Liver (tissue), 9 donors: ENCODE measurements around the gene SWT1. TPM values are rescaled to one million over a fixed set of nuclear protein-coding genes. Genes with fewer than 3 reads are reported as not detected.

ENCODE experiments used
- DNase-seq: peaks from one replicate; pipeline ENCODE4 v3.0.0-alpha.2; 2017; ENCODE audit warnings: low spot score
- H3K27ac ChIP-seq, 2 donors: one replicate each; pipeline ENCODE4 v1.7.0; 2013; ENCODE audit warnings: inconsistent platforms in 2 of 2, low read length in 2 of 2, control low read depth in 1 of 2, low read depth in 1 of 2, mild to moderate bottlenecking in 1 of 2
- H3K27me3 ChIP-seq, 4 donors: one replicate each; pipeline versions ENCODE4 v1.6.1 to v1.7.0; 2013; ENCODE audit warnings: low read length in 3 of 4, inconsistent platforms in 1 of 4, mild to moderate bottlenecking in 1 of 4, moderate library complexity in 1 of 4; ENCODE audit not compliant: control insufficient read depth in 4 of 4, insufficient read depth in 4 of 4
- H3K36me3 ChIP-seq, 4 donors: one replicate each; pipeline versions ENCODE4 v1.6.1 to v1.7.0; 2013; ENCODE audit warnings: low read length in 3 of 4, mild to moderate bottlenecking in 3 of 4, low read depth in 1 of 4, moderate library complexity in 1 of 4; ENCODE audit not compliant: control insufficient read depth in 4 of 4, insufficient read depth in 3 of 4
- H3K4me1 ChIP-seq, 4 donors: one replicate each; pipeline versions ENCODE4 v1.6.1 to v1.7.0; 2013; ENCODE audit warnings: low read length in 3 of 4, mild to moderate bottlenecking in 3 of 4, moderate library complexity in 1 of 4; ENCODE audit not compliant: control insufficient read depth in 4 of 4, insufficient read depth in 4 of 4
- H3K4me3 ChIP-seq, 3 donors: one replicate each; pipeline versions ENCODE4 v1.6.1 to v1.7.0; 2013; ENCODE audit warnings: low read length in 3 of 3, control low read depth in 1 of 3, low read depth in 1 of 3, mild to moderate bottlenecking in 1 of 3
- H3K9ac ChIP-seq, 2 donors: one replicate each; pipeline ENCODE4 v1.7.0; 2013; ENCODE audit warnings: low read length in 2 of 2, mild to moderate bottlenecking in 2 of 2, moderate library complexity in 2 of 2, control low read depth in 1 of 2, low read depth in 1 of 2
- H3K9me3 ChIP-seq, 4 donors: one replicate each; pipeline versions ENCODE4 v1.6.1 to v1.7.0; 2013; ENCODE audit warnings: low read length in 3 of 4; ENCODE audit not compliant: control insufficient read depth in 4 of 4
- CTCF ChIP-seq: fragments of 150-350 bp; IDR thresholded peaks from 2 replicates; pipeline ENCODE4 v1.5.1; 2017; ENCODE audit warnings: improper control_type of control experiment, low read depth, low read length; ENCODE audit not compliant: missing input control
- FOXA2 ChIP-seq: IDR thresholded peaks from 2 replicates; pipeline ENCODE4 v1.6.1; 2016; ENCODE audit warnings: antibody characterized with exemption
- GABPA ChIP-seq, 2 donors: IDR thresholded peaks in 1 of 2; conservative IDR thresholded peaks in 1 of 2; 2 replicates each; pipeline ENCODE4 v1.6.1; 2016; ENCODE audit warnings: antibody characterized with exemption in 2 of 2, mild to moderate bottlenecking in 1 of 2, moderate library complexity in 1 of 2
- HNF4A ChIP-seq, 2 donors: conservative IDR thresholded peaks; 2 replicates each; pipeline ENCODE4 v1.6.1; 2016; ENCODE audit warnings: antibody characterized with exemption in 2 of 2, mild to moderate bottlenecking in 2 of 2
- JUND ChIP-seq, 2 donors: IDR thresholded peaks; 2 replicates each; pipeline ENCODE4 v1.6.1; 2016; ENCODE audit warnings: antibody characterized with exemption in 2 of 2
- RAD21 ChIP-seq, 2 donors: IDR thresholded peaks; 2 replicates each; pipeline ENCODE4 v1.6.1; 2016; ENCODE audit warnings: antibody characterized with exemption in 2 of 2, mild to moderate bottlenecking in 2 of 2
- RXRA ChIP-seq, 2 donors: IDR thresholded peaks; 2 replicates each; pipeline ENCODE4 v1.6.1; 2017 to 2018; ENCODE audit warnings: antibody characterized with exemption in 2 of 2, mild to moderate bottlenecking in 1 of 2
- SP1 ChIP-seq: IDR thresholded peaks from 2 replicates; pipeline ENCODE4 v1.6.1; 2018; ENCODE audit warnings: antibody characterized with exemption, mild to moderate bottlenecking
- TAF1 ChIP-seq: conservative IDR thresholded peaks from 2 replicates; pipeline ENCODE4 v1.6.1; 2016; ENCODE audit warnings: antibody characterized with exemption, mild to moderate bottlenecking
- YY1 ChIP-seq: IDR thresholded peaks from 2 replicates; pipeline ENCODE4 v1.6.1; 2016; ENCODE audit warnings: antibody characterized with exemption, mild to moderate bottlenecking
- WGBS: extraction: QIAGEN DNeasy Blood & Tissue Kit; methylation state at CpG from one replicate; pipeline ENCODE4 v1.1.7; 2013; 5-methylcytosine and 5-hydroxymethylcytosine counted together
- polyA plus RNA-seq, 2 donors: library from polyadenylated mRNA; stranded (reverse) in 1 of 2; unstranded in 1 of 2; fragments of 200-250 nt in 1 of 2; fragments of >200 nt in 1 of 2; fragmentation: Nextera tagmentation in 1 of 2; extraction: Ambion mirVana in 1 of 2; gene quantifications; one replicate each; pipeline versions ENCODE4 v1.2.1 to v1.2.3, GENCODE V29; 2013 to 2015
- total RNA-seq, 2 donors: library from RNA; depleted of rRNA; stranded (reverse); fragments of >200 nt; gene quantifications; one replicate each; pipeline ENCODE4 v1.2.3, GENCODE V29; 2014
- TF ChIP-seq, protein P1 (sequence below): IDR thresholded peaks from 2 replicates; pipeline ENCODE4 v1.6.1; 2016; ENCODE audit warnings: antibody characterized with exemption
- TF ChIP-seq, protein P2 (sequence below): IDR thresholded peaks from 2 replicates; pipeline ENCODE4 v1.6.1; 2016; ENCODE audit warnings: antibody characterized with exemption
- TF ChIP-seq, protein P3 (sequence below): IDR thresholded peaks from 2 replicates; pipeline ENCODE4 v1.6.1; 2016; ENCODE audit warnings: antibody characterized with exemption, mild to moderate bottlenecking
- donor health status: healthy.
- donor health status: healthy.
- donor health status: healthy.
- donor health status: healthy.
- donor health status: healthy.

SWT1 gene
- total and polyA plus RNA-seq, 4 donors: 0.99 to 7.8 (median 2.9) TPM

- TF ChIP-seq, protein P1, sequence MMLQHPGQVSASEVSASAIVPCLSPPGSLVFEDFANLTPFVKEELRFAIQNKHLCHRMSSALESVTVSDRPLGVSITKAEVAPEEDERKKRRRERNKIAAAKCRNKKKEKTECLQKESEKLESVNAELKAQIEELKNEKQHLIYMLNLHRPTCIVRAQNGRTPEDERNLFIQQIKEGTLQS: no peak
- TF ChIP-seq GABPA (IDR thresholded peaks at IDR 0.05 in 1 of 2, conservative IDR thresholded peaks at IDR 0.05 in 1 of 2) (no peak), JUND (IDR thresholded peaks at IDR 0.05) (no peak), HNF4A (conservative IDR thresholded peaks at IDR 0.05) (no peak), FOXA2 (no peak), RAD21 (IDR thresholded peaks at IDR 0.05) (no peak), SP1 (no peak)
- TF ChIP-seq, protein P2, sequence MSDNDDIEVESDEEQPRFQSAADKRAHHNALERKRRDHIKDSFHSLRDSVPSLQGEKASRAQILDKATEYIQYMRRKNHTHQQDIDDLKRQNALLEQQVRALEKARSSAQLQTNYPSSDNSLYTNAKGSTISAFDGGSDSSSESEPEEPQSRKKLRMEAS: no peak
Observed at GRCh38 chr1:185334182-185334581, 177.2 kb downstream of the SWT1 start (continued).

DNA sequence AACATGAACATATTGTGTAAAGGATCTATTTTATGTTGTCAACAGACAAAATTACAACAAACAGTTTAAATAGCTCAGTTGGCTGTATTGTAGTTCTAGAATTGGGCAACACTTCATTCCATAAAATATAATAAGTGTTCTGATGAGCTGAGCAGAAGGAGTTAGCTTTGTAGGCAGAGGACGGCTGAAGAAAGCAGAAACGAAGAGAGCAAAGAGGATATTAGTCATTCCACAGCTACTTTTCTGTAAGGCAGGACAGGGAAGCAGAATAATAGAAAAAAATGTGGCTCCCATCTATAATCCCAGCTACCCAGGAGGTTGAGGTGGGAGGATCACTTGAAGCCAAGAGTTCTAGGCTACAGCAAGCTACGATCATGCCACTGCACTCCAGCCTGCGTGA, 180.3 kb downstream of the SWT1 start:
- Histone ChIP-seq H3K9ac (no peak overlapping the region), H3K36me3 (no peaks in the 10 kb centered on the region), H3K4me3 (no peak overlapping the region), H3K9me3 (no peaks in the 10 kb centered on the region), H3K4me1 (no peaks in the 10 kb centered on the region), H3K27ac (no peak overlapping the region), H3K27me3 (no peaks in the 10 kb centered on the region)
- no peak for DNase-seq
- WGBS: 89% methylated on average over 4 of the region's 4 CpGs
- TF ChIP-seq CTCF (no peak), TAF1 (no peak), YY1 (no peak)
- TF ChIP-seq, protein P1: no peak
- TF ChIP-seq, protein P3, sequence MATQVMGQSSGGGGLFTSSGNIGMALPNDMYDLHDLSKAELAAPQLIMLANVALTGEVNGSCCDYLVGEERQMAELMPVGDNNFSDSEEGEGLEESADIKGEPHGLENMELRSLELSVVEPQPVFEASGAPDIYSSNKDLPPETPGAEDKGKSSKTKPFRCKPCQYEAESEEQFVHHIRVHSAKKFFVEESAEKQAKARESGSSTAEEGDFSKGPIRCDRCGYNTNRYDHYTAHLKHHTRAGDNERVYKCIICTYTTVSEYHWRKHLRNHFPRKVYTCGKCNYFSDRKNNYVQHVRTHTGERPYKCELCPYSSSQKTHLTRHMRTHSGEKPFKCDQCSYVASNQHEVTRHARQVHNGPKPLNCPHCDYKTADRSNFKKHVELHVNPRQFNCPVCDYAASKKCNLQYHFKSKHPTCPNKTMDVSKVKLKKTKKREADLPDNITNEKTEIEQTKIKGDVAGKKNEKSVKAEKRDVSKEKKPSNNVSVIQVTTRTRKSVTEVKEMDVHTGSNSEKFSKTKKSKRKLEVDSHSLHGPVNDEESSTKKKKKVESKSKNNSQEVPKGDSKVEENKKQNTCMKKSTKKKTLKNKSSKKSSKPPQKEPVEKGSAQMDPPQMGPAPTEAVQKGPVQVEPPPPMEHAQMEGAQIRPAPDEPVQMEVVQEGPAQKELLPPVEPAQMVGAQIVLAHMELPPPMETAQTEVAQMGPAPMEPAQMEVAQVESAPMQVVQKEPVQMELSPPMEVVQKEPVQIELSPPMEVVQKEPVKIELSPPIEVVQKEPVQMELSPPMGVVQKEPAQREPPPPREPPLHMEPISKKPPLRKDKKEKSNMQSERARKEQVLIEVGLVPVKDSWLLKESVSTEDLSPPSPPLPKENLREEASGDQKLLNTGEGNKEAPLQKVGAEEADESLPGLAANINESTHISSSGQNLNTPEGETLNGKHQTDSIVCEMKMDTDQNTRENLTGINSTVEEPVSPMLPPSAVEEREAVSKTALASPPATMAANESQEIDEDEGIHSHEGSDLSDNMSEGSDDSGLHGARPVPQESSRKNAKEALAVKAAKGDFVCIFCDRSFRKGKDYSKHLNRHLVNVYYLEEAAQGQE: no peak

- TF ChIP-seq RXRA (IDR thresholded peaks at IDR 0.05) (no peak), YY1 (peak; percentile 56)
- WGBS: 77% methylated on average over 8 of the region's 8 CpGs
Observed at GRCh38 chr1:185338719-185339622, 182.0 kb downstream of the SWT1 start.

More at GRCh38 chr1:185338719-185339622, 182.0 kb downstream of the SWT1 start:
- Histone ChIP-seq H3K27me3 (no peaks in the 10 kb centered on the region), H3K27ac (peak overlapping the region; percentile 9 to 52), H3K9me3 (no peaks in the 10 kb centered on the region), H3K36me3 (no peaks in the 10 kb centered on the region), H3K9ac (no peak overlapping the region), H3K4me3 (no peak overlapping the region), H3K4me1 (no peaks in the 10 kb centered on the region)
- DNase-seq: no peak
